ENCODE data around the gene TMEM186.
"Not testable (repeated sequence)": the region's sequence is repeated elsewhere in the genome, so short reads cannot be mapped to it uniquely, and the experiment has no call there.

Gene TMEM186

DNA sequence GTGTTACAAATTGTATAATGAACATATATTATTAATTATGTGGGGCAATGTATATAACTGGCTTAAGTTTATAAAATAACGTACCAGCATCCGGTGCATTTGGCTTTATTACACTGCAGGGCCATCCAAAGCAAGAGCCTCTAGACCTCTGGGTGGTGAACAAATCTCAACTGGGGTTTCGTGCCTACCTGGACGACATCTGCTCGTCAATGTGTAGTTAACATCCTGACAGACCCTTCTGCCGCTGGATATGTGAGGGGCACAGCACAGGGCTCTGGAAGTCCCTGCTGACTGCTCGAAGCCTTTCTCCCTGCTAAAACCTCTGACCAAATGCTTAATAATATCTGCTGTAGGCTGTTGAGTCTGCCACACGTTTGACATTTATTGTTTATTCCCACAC lies 2.3 kb downstream of the TMEM186 start:
- Histone ChIP-seq H3K4me2 (ENCODE audit: low read depth, low read length, poor library complexity, severe bottlenecking) (no peak overlapping the region), H3K36me3 (ENCODE audit: low read length) (no peaks in the 10 kb centered on the region), H3K79me2 (ENCODE audit: insufficient read depth, low read length) (peaks cover 46% of the 10 kb centered on the region), H3K9me3 (ENCODE audit: insufficient read depth, low read length) (no peaks in the 10 kb centered on the region), H3F3A (ENCODE audit: insufficient read depth) (no peaks in the 10 kb centered on the region), H3K27ac (ENCODE audit: low read depth, low read length) (no peak overlapping the region), H3K4me3 (ENCODE audit: insufficient read depth, low read length, poor library complexity, severe bottlenecking) (no peak overlapping the region), H4K20me1 (ENCODE audit: low read depth, low read length) (no peaks in the 10 kb centered on the region; the same call in 1 of the 2 replicates), H3K27me3 (ENCODE audit: low read length) (no peaks in the 10 kb centered on the region), H3K9me2 (replicated peaks; ENCODE audit: insufficient read depth, low read length) (no peaks in the 10 kb centered on the region), H2AFZ (ENCODE audit: low read depth, low read length, severe bottlenecking) (no peak overlapping the region), H3K9ac (ENCODE audit: low read length) (no peak overlapping the region)
- TF ChIP-seq EZH2phosphoT487 (conservative IDR thresholded peaks at IDR 0.05; ENCODE audit: low read length) = no peak
- TF ChIP-seq, protein P1, sequence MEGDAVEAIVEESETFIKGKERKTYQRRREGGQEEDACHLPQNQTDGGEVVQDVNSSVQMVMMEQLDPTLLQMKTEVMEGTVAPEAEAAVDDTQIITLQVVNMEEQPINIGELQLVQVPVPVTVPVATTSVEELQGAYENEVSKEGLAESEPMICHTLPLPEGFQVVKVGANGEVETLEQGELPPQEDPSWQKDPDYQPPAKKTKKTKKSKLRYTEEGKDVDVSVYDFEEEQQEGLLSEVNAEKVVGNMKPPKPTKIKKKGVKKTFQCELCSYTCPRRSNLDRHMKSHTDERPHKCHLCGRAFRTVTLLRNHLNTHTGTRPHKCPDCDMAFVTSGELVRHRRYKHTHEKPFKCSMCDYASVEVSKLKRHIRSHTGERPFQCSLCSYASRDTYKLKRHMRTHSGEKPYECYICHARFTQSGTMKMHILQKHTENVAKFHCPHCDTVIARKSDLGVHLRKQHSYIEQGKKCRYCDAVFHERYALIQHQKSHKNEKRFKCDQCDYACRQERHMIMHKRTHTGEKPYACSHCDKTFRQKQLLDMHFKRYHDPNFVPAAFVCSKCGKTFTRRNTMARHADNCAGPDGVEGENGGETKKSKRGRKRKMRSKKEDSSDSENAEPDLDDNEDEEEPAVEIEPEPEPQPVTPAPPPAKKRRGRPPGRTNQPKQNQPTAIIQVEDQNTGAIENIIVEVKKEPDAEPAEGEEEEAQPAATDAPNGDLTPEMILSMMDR (IDR thresholded peaks at IDR 0.05; ENCODE audit: insufficient read depth, low read length, poor library complexity, severe bottlenecking) = no peak

DNA sequence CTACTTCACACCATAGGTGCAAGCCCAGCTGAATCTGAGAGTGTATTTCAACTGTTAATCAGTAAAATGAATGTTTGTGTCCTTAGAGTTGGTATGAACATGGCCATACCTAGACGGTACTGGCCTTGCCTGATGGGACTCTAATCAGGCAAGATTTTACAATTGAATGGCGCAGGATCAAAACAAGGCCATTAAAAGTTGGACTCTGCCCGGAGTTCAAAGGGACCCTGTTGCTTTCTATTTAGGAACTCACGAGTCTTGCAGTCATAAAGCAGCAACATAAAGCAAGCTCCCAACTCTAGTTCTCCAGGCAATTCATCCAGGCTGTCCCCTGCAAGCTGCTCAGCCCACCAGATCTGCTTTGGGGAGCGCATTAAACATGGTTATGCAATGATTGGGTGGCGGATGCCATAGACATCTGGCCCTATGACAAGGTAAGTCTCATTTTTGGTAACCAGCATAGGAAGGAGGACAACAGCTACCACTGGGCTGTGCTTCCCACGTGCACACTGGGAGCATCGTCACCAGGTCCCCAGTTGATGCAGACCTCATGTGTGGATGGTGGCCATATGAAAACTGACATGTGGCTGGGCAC lies 8.8 kb downstream of the TMEM186 start:
- Histone ChIP-seq H3K27me3 (ENCODE audit: low read length) (no peaks in the 10 kb centered on the region), H3K4me2 (ENCODE audit: low read depth, low read length, poor library complexity, severe bottlenecking) (no peak overlapping the region), H3K4me3 (ENCODE audit: insufficient read depth, low read length, poor library complexity, severe bottlenecking) (no peak overlapping the region), H3F3A (ENCODE audit: insufficient read depth) (no peaks in the 10 kb centered on the region), H3K9me3 (ENCODE audit: insufficient read depth, low read length) (no peaks in the 10 kb centered on the region), H3K9ac (ENCODE audit: low read length) (no peak overlapping the region), H3K36me3 (ENCODE audit: low read length) (no peaks in the 10 kb centered on the region), H3K27ac (ENCODE audit: low read depth, low read length) (no peak overlapping the region), H3K9me2 (replicated peaks; ENCODE audit: insufficient read depth, low read length) (no peaks in the 10 kb centered on the region), H4K20me1 (ENCODE audit: low read depth, low read length) (no peaks in the 10 kb centered on the region), H3K79me2 (ENCODE audit: insufficient read depth, low read length) (no peaks in the 10 kb centered on the region), H2AFZ (ENCODE audit: low read depth, low read length, severe bottlenecking) (no peak overlapping the region)
- TF ChIP-seq EZH2phosphoT487 (conservative IDR thresholded peaks at IDR 0.05; ENCODE audit: low read length) = no peak
- TF ChIP-seq, protein P1 (IDR thresholded peaks at IDR 0.05; ENCODE audit: insufficient read depth, low read length, poor library complexity, severe bottlenecking) = no peak

DNA sequence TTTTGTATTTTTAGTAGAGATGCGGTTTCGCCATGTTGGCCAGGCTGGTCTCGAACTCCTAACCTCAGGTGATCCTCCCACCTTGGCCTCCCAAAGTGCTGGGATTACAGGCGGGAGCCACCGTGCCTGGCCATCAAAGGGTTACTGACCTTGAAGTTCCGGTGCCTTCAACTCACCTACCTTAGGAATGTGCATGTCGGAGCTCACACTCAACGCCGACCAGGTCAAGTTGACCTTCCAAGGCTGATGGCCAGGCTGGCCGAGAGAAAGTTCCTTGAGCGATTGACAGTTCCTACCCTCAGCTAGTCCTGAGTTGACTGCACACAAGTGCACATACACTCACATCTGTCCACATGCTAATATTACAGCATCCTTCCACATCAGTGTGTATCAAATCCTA lies 11.1 kb downstream of the TMEM186 start:
- not testable (repeated sequence) for H3K27me3 ChIP-seq (ENCODE audit: low read length); H3K9ac ChIP-seq (ENCODE audit: low read length); H3K36me3 ChIP-seq (ENCODE audit: low read length); H4K20me1 ChIP-seq (ENCODE audit: low read depth, low read length); H3K27ac ChIP-seq (ENCODE audit: low read depth, low read length); H3K79me2 ChIP-seq (ENCODE audit: insufficient read depth, low read length); H3K9me2 ChIP-seq (replicated peaks; ENCODE audit: insufficient read depth, low read length); H3K4me2 ChIP-seq (ENCODE audit: low read depth, low read length, poor library complexity, severe bottlenecking); H3K4me3 ChIP-seq (ENCODE audit: insufficient read depth, low read length, poor library complexity, severe bottlenecking); H2AFZ ChIP-seq (ENCODE audit: low read depth, low read length, severe bottlenecking); H3K9me3 ChIP-seq (ENCODE audit: insufficient read depth, low read length); H3F3A ChIP-seq (ENCODE audit: insufficient read depth)

DNA sequence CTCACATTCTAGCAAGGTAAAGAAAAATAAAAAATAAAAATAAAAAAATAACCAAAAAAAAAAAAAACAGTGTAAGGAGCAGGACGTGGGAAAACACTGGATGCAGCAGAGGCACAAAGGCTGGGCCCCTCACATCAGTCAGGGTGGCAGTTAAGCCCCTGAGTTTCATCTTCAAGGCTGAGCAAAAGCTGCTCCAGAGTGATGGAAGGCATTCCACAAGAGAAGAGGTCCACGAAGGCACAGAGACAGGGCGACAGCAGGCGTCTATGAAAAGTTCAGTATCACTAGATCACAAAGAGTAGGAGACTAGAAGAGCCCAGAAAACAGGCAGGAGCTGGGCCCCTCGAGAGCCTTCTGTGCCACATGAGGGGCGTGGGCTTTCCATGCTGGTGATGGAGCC lies 12.0 kb downstream of the TMEM186 start:
- Histone ChIP-seq H3K4me2 (ENCODE audit: low read depth, low read length, poor library complexity, severe bottlenecking) (no peak overlapping the region), H3K9ac (ENCODE audit: low read length) (no peak overlapping the region), H3K27ac (ENCODE audit: low read depth, low read length) (no peak overlapping the region), H2AFZ (ENCODE audit: low read depth, low read length, severe bottlenecking) (no peak overlapping the region), H3K9me2 (replicated peaks; ENCODE audit: insufficient read depth, low read length) (no peaks in the 10 kb centered on the region), H3K4me3 (ENCODE audit: insufficient read depth, low read length, poor library complexity, severe bottlenecking) (no peak overlapping the region), H3K79me2 (ENCODE audit: insufficient read depth, low read length) (no peaks in the 10 kb centered on the region), H4K20me1 (ENCODE audit: low read depth, low read length) (no peaks in the 10 kb centered on the region), H3K27me3 (ENCODE audit: low read length) (no peaks in the 10 kb centered on the region), H3K36me3 (ENCODE audit: low read length) (no peaks in the 10 kb centered on the region), H3K9me3 (ENCODE audit: insufficient read depth, low read length) (no peaks in the 10 kb centered on the region), H3F3A (ENCODE audit: insufficient read depth) (no peaks in the 10 kb centered on the region)
- TF ChIP-seq EZH2phosphoT487 (conservative IDR thresholded peaks at IDR 0.05; ENCODE audit: low read length) = no peak
- TF ChIP-seq, protein P1 (IDR thresholded peaks at IDR 0.05; ENCODE audit: insufficient read depth, low read length, poor library complexity, severe bottlenecking) = no peak
